Measurements from ENCODE around the gene SNRNP70.

DNA sequence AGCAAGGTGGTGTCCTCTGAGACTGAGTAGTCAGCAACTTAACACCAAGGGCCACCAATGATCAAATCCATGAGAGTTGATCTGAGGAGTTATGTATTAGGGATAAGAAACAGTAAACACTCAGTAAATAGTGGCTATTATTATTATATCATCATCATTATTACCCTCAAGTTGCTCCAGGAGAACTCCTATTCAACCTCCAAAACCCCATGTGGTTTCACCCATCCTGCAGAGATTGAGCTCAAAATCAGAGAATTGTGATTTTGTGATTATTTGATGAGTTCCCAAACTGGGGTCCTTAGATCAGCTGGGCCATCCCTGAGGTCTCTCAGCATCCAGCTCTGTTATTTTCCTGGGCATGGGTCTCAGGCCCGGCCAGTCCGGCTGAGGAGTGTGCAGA, 24.3 kb upstream of the SNRNP70 start:
- no peak for TF ChIP-seq EZH2phosphoT487 (IDR thresholded peaks at IDR 0.05; ENCODE audit: borderline replicate concordance, low read length)
- TF ChIP-seq, protein P1, sequence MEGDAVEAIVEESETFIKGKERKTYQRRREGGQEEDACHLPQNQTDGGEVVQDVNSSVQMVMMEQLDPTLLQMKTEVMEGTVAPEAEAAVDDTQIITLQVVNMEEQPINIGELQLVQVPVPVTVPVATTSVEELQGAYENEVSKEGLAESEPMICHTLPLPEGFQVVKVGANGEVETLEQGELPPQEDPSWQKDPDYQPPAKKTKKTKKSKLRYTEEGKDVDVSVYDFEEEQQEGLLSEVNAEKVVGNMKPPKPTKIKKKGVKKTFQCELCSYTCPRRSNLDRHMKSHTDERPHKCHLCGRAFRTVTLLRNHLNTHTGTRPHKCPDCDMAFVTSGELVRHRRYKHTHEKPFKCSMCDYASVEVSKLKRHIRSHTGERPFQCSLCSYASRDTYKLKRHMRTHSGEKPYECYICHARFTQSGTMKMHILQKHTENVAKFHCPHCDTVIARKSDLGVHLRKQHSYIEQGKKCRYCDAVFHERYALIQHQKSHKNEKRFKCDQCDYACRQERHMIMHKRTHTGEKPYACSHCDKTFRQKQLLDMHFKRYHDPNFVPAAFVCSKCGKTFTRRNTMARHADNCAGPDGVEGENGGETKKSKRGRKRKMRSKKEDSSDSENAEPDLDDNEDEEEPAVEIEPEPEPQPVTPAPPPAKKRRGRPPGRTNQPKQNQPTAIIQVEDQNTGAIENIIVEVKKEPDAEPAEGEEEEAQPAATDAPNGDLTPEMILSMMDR (IDR thresholded peaks at IDR 0.05; ENCODE audit: low read depth, low read length, poor library complexity, severe bottlenecking) = no peak
